ENCODE measurements around the gene KCTD11.
"Not testable (repeated sequence)": the region's sequence is repeated elsewhere in the genome, so short reads cannot be mapped to it uniquely, and the experiment has no call there.

The KCTD11 gene

GRCh38 chr17:7322520-7323194 lies 29.3 kb upstream of the KCTD11 start:
- in situ Hi-C loops (cut with HindIII; ENCODE audit: low sequenced_read_pairs): no loop called here

GRCh38 chr17:7323731-7324437 lies 28.1 kb upstream of the KCTD11 start:
- in situ Hi-C loops (cut with HindIII; ENCODE audit: low sequenced_read_pairs): no loop called here

GRCh38 chr17:7324438-7324779 lies 27.6 kb upstream of the KCTD11 start:
- in situ Hi-C loops (cut with HindIII; ENCODE audit: low sequenced_read_pairs): no loop called here

GRCh38 chr17:7325031-7325528 lies 26.9 kb upstream of the KCTD11 start:
- in situ Hi-C loops (cut with HindIII; ENCODE audit: low sequenced_read_pairs): loop anchor here (5.0 kb wide), 1 partner anchor 98 kb away; no protein-coding TSS in a partner anchor

- in situ Hi-C loops (cut with HindIII; ENCODE audit: low sequenced_read_pairs): loop anchor here (5.0 kb wide), 1 partner anchor 99 kb away; no protein-coding TSS in a partner anchor
These were observed 25.8 kb upstream of the KCTD11 start for GRCh38 chr17:7326186-7326585.

- in situ Hi-C loops (cut with HindIII; ENCODE audit: low sequenced_read_pairs): loop anchor here (5.0 kb wide), 1 partner anchor 100 kb away; no protein-coding TSS in a partner anchor
These were observed 24.9 kb upstream of the KCTD11 start for GRCh38 chr17:7327056-7327455.

GRCh38 chr17:7327501-7327900 lies 24.5 kb upstream of the KCTD11 start:
- in situ Hi-C loops (cut with HindIII; ENCODE audit: low sequenced_read_pairs): loop anchor here (5.0 kb wide), 1 partner anchor 100 kb away; no protein-coding TSS in a partner anchor

- in situ Hi-C loops (cut with HindIII; ENCODE audit: low sequenced_read_pairs): loop anchor here (5.0 kb wide), 1 partner anchor 101 kb away; no protein-coding TSS in a partner anchor
These were observed 24.0 kb upstream of the KCTD11 start for GRCh38 chr17:7328009-7328408.

GRCh38 chr17:7328840-7329373 lies 23.1 kb upstream of the KCTD11 start, which contains the start of gene NEURL4:
Gene NEURL4, minus strand, starts transcription at chr17:7329335. Its CDS starts 23 bp downstream, at chr17:7329312.
- in situ Hi-C loops (cut with HindIII; ENCODE audit: low sequenced_read_pairs): loop anchor here (5.0 kb wide), 1 partner anchor 102 kb away; no protein-coding TSS in a partner anchor

GRCh38 chr17:7329374-7329996 lies 22.5 kb upstream of the KCTD11 start:
- in situ Hi-C loops (cut with HindIII; ENCODE audit: low sequenced_read_pairs): loop anchor here (5.0 kb wide), 1 partner anchor 102 kb away; no protein-coding TSS in a partner anchor

GRCh38 chr17:7329997-7330637 lies 21.8 kb upstream of the KCTD11 start:
- in situ Hi-C loops (cut with HindIII; ENCODE audit: low sequenced_read_pairs): loop anchor here (5.0 kb wide), 1 partner anchor 103 kb away; no protein-coding TSS in a partner anchor

GRCh38 chr17:7330638-7331015 lies 21.3 kb upstream of the KCTD11 start:
- in situ Hi-C loops (cut with HindIII; ENCODE audit: low sequenced_read_pairs): no loop called here

GRCh38 chr17:7332111-7332510 lies 19.9 kb upstream of the KCTD11 start:
- in situ Hi-C loops (cut with HindIII; ENCODE audit: low sequenced_read_pairs): no loop called here

- in situ Hi-C loops (cut with HindIII; ENCODE audit: low sequenced_read_pairs): not testable (repeated sequence)
These were observed 19.3 kb upstream of the KCTD11 start for GRCh38 chr17:7332600-7333069.

- in situ Hi-C loops (cut with HindIII; ENCODE audit: low sequenced_read_pairs): no loop called here
These were observed 16.9 kb upstream of the KCTD11 start for GRCh38 chr17:7334938-7335538.

GRCh38 chr17:7335765-7336164 lies 16.2 kb upstream of the KCTD11 start:
- in situ Hi-C loops (cut with HindIII; ENCODE audit: low sequenced_read_pairs): not testable (repeated sequence)

- in situ Hi-C loops (cut with HindIII; ENCODE audit: low sequenced_read_pairs): no loop called here
These were observed 15.5 kb upstream of the KCTD11 start, which contains the start of gene ACAP1 for GRCh38 chr17:7336240-7337175. Gene ACAP1, plus strand, starts transcription at chr17:7336529. Its CDS starts 206 bp downstream, at chr17:7336735.

- in situ Hi-C loops (cut with HindIII; ENCODE audit: low sequenced_read_pairs): not testable (repeated sequence)
These were observed 14.4 kb upstream of the KCTD11 start for GRCh38 chr17:7337600-7337999.

- in situ Hi-C loops (cut with HindIII; ENCODE audit: low sequenced_read_pairs): no loop called here
These were observed 11.8 kb upstream of the KCTD11 start for GRCh38 chr17:7340179-7340578.

Data from endothelial cell of hepatic sinusoid (primary cell).